Activated effector memory CD4-positive, alpha-beta T cell treated with Interleukin-2 at 50 U/mL for 16 hours (primary cell): Measurements from ENCODE around the gene NMRK2.
"Not testable (repeated sequence)": the region's sequence is repeated elsewhere in the genome, so short reads cannot be mapped to it uniquely, and the experiment has no call there.

Experiments used
- DNase-seq: peaks from one replicate; pipeline ENCODE4 v3.0.0-alpha.2; 2020

The NMRK2 gene

DNA sequence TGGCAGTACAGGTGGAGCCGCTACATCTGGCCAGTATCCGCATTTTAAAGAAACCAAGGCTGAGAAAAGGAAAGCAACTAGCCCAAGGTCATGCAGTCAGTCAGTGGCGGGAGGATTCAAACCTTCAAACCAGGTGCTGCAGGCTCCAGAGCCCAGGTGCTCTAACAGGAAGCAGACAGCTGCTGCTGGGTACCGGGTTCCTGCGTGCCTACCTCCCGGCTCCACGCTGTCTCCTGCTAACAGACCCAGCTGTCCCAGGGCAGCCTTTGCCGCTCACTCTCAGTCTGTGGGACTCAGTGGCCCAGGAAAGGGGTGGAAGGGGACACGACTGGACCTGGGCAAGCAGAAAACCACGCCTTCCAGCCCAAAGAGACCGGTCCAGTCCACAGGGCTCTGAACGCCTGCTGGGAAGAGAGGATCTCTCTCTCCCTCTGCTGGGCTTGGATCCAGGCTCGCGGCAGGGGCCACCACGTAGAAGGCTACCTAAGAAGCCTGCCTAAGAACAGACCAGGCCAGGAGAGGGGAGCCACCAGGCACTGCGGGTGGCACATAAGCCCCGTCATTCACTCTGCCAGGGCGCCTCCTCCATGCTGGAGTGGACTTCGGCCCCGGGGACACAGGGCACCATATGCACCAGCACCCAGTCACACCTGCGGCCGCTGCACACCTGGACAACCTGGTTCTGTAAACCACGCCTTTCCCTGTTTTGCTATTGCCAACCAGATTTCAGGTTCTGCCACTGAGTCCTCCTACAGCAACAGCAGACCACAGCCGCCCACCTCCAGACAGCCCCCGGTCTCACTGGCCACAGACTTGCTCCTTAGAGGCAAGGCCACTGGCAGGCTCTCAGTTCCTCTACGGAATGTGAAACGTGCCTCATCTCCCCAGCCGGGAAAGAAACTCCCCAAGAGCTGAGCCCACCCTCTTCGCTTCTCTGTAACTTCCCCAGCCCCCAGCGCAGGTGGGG lies 33.5 kb downstream of the NMRK2 start:
- no peak for DNase-seq

GRCh38 chr19:3967983-3968382 lies 35.1 kb downstream of the NMRK2 start:
- not testable (repeated sequence) for DNase-seq

DNA sequence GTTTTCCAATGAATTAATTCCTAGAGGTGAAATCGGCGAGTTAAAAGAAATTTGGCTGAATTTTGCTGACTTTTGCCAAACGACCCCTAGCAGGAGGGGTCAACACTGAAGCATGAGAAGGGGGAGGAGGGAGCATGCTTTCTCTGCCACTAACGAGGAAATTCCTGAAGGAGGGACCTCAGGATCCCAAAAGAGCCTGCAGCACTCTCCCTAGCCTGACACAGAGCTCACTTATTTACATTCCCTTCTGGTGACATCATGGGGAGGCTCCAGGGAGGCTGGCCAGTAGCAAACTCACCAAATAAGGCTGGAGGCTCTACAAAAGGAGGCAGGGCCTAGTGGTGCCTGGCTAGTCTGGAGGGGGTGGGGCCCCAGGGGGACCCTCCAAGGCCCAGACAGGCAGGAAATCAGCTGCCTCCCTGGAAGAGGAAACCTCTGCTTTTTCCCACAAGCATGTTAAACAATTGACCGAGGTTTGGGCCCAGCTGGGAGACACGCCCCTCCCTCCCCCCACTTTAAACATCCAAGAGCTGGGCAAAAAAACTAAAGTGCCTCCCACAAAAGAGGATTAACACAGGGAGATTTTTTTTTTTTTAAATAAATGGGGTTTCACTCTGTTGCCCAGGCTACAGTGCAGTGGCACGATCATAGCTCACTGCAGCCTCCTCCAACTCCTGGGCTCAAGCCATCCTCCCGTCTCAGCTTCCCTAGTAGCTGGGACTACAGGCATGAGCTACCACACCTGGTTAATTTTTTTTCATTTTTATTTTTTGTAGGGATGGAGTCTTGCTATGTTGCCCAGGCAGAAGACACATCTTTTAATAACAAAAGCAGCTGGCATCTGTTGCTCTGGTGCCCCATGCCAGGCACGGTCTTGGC lies 35.9 kb downstream of the NMRK2 start:
- no peak for DNase-seq

DNA sequence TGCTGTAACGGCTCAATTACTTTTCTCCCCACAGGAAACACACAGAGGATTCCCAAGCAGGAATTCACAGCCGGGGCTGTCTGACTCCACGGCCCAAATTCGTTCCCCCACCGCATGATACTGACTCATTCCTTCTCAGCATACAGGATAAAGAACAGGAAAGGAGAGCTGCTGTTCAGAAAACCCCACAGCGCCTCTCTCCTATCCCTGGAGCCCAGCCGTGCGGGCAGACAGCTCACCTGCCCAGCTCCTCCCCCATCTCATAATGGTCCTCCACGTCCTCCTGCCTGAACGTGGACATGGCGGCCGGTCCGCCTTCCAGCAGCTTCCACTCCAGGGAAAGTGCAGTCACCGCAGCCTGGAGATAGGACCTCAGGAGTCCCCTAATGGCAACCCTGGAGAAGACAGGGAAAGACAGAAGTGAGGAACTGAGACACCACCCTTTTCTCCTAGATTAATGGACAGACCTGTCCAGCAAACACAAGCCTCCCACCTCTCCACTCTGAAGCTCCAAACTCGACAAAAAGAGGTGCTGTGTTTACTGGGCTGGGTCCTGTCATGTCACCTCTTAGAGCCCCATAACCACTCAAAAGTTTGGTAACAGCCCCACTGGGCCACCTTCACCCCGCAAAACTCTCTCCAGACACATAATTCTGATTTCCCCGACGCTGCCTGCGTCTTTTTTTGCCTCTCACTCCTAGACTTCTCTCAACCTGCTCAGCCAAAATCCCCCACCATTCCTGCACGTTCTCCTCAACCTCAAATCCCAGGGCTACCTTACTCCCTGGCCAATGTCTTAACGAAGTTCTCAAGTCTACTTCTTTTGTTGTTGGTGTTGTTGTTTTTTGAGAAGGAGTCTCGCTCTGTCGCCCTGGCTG lies 36.8 kb downstream of the NMRK2 start:
- no peak for DNase-seq

- DNase-seq = no peak
These were observed 37.5 kb downstream of the NMRK2 start for GRCh38 chr19:3970313-3970807.

DNA sequence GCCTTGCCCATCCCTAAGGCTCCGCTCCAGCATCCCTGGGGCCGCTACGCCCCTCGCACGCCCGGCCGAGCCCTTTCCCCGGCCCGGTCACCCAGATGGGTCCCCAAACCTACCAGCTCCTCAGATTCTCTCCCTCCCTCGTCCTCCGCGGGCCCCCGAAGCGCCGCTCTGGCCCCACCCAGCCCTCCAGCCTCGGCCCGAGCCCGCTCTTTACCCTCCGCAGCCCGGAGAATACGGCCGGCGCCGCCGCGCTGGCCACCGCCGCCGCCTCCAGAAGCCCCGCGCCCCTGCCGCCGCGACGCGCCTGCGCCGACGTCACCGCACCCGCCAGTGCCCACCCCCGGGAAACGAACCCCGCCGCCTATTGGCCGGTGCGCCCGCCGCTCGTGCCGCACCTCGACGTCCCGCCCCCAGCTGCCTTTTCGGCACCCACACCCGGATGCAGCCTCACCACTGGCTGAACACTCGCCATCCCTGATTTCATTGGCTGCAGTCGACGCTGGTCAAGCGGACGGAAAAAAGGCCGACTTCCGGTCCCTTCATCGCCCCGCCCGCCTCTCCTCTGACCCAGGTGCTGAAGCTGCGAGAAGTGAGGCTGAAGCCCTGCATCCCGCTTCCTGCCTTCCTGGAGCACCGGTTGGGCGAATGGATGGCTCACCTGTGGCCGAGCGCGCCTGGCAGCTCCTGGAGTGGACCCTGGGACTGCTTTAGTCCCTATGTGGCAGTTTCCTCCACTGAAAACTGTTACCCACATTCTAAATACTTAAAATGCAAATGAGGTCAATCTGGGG lies 38.1 kb downstream of the NMRK2 start, which contains the start of gene DAPK3:
Gene DAPK3 (minus strand): TSS at position 292 of the 791 bp plus-strand sequence. CDS start 1,364 bp downstream, outside the sequence.
- DNase-seq = peak; percentile 85

- no peak for DNase-seq
These were observed 42.3 kb downstream of the NMRK2 start for GRCh38 chr19:3975144-3975543.

DNA sequence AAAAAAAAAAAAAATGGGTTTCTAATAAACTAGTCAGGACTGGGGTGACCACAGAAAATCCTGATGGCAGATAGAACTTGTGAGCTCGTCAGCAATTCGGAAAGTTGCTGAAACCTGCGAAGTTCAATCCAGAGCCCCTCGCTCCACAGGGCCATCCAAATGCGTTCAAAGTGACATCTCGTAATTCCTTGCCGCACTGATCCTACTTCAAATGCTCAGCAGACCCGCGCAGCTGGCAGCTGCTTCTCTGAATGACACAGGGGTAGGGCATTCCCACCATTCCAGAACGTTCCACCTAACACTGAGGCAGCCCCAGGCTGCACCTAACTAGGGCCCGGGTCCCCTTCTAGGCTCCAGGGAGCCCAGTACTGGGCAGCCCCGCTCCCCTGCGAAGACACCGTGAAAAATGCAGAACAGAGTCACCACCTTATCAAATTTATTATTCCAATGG lies 42.8 kb downstream of the NMRK2 start:
- no peak for DNase-seq

- DNase-seq = no peak
These were observed 43.8 kb downstream of the NMRK2 start for GRCh38 chr19:3976495-3977241.

- no peak for DNase-seq
These were observed 44.6 kb downstream of the NMRK2 start for GRCh38 chr19:3977242-3978143.

- no peak for DNase-seq
These were observed 45.3 kb downstream of the NMRK2 start for GRCh38 chr19:3978145-3978544.

GRCh38 chr19:3979289-3979673 lies 46.4 kb downstream of the NMRK2 start:
- DNase-seq = no peak

- no peak for DNase-seq
These were observed 46.9 kb downstream of the NMRK2 start for GRCh38 chr19:3979674-3980352.

- DNase-seq = no peak
These were observed 47.7 kb downstream of the NMRK2 start for GRCh38 chr19:3980353-3981251.

GRCh38 chr19:3981373-3981735 lies 48.5 kb downstream of the NMRK2 start:
- DNase-seq = no peak

GRCh38 chr19:3981736-3982681 lies 49.1 kb downstream of the NMRK2 start:
- DNase-seq = no peak
